Glomerular visceral epithelial cell (primary cell): ENCODE data around the gene CRLF2.
"Not testable (repeated sequence)": the region's sequence is repeated elsewhere in the genome, so short reads cannot be mapped to it uniquely, and the experiment has no call there.

ENCODE experiments used
- DNase-seq: peaks from one replicate; pipeline ENCODE4 v3.0.0-alpha.2; 2016; ENCODE audit errors: extremely low spot score

The CRLF2 gene

DNA sequence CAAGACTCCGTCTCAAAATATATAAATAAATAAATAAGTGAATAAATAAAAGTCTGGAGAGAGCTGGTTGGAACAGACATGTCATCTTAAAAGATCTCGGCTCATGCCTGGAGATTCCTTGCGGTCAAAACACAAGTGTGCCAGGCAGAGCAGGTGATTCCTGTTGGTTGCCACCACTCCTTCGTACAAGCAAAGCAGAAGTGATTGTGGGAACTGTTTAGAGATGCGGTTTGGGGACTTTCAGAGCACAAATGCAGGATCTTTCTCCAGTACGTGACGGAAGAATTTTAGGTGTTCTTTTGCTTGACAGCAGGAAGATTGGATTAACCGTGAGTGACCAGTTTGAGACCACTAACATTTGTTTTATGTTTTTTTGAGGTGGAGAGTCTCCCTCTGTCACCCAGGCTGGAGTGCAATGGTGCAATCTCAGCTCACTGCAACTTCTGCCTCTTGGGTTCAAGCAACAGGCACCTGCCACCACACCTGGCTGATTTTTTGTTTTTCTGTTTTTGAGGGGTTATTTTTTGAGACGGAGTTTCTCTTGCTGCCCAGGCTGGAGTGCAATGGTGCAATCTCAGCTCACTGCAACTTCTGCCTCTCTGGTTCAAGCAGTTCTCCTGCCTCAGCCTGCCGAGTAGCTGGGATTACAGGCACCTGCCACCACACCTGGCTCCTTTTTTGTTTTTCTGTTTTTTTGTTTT, 2.8 kb upstream of the CRLF2 start:
- DNase-seq, result no peak

DNA sequence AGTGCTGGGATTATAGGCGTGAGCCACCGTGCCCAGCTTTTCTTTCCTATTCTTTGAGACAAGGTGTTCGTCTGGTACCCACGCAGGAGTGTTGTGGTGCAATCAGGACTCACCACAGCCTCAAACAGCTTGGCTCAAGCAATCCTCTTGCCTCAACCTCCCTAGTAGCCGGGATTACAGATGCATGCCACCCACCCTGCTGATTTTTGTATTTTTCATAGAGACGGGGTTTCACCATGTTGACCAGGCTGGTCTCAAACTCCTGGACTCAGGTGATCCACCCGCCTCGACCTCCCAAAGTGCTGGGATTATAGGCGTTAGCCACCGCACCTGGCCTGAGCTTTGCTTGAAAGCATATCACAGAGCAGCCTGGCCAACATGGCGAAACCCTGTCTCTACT, 1.5 kb upstream of the CRLF2 start:
- no peak for DNase-seq

DNA sequence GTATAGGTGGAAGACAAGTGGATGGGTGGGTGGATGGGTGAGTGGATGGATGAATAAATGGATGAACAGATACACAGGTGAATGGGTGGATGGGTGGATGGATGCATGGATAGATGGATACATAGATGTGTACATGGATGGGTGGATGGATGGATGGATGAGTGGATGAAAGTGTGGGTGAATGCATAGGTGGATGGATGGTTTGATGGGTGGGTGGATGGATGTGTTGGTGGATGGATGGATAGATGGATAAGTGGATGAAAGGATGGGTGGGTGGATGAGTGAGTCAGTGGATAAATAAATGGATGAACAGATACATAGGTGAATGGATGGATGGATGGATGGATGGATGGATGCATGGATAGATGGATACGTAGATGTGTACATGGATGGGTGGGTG, 1.6 kb downstream of the CRLF2 start:
- no peak for DNase-seq

DNA sequence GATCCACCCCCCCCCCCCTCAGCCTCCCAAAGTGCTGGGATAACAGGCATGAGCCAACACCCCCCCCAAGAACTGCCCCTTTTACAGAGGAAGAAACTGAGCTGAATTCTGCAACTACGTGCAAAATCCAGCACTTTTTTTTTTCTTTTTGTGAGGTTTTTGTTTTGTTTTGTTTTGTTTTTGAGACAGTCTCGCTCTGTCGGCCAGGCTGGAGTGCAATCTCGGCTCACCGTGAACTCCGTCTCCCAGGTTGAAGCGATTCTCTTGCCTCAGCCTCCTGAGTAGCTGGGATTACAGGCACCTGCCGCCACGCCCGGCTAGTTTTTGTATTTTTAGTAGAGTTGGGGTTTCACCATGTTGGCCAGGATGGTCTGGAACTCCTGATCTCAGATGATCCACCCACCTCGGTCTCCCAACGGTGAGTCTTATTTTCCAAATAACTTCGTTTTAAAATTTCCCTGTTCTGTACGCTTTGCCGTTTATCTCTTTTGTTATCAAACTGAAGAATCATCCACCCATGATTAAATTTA, 4.9 kb downstream of the CRLF2 start:
- DNase-seq, result no peak

DNA sequence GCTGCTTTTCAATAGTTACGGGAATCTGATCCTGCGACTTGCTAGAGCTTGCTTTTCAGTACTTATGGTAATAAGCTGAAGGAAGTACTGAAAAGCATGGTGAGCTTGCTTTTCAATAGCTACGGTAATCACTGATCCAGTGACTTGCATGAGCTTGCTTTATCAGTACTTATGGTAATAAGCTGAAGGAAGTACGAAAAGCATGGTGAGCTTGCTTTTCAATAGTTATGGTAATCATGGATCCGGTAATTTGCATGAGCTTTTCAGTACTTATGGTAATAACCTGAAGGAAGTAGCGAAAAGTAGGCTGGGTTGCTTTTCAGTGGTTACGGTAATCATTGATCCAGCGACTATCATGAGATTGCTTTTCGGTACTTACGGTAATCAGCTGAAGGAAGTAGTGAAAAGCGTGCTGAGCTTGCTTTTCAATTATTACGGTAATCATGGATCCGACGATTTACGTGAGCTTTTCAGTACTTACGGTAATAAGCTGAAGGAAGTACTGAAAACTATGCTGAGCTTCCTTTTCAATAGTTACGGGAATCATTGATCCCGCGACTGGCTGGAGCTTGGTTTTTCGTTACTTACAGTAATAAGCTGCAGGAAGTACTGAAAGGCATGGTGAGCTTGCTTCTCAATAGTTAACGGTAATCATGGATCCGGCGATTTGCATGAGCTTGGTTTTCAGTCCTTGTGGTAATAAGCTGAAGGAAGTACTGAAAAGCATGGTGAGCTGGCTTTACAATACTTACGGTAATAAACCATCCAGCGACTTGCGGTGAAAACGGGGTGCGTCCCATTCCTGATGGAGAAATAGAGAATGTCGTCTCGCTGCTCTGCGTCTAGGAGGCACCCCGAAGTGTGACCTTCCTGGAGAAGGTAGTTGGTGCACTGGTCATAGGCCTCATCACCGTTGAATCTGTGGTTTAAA, 6.5 kb downstream of the CRLF2 start:
- DNase-seq, result peak; percentile 15

DNA sequence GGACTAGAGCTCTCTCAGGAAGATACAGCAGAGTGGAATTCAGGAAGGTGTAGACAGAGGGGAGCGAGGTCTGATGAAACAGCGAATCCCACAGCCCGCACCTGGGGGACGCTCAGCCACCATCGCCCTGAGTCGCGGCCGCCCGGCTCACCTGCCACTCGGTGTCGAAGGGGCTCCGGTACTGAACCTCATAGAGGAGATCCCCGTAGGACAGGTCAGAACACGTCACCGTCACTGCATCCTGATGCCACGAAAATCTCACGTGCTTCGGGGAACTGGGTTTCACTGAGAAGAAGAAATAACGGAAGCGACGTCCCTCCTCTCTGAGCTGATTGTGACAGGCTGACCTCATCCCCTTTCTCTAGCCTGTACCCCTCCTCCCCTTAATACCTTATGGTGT, 10.2 kb downstream of the CRLF2 start:
- DNase-seq, result no peak

DNA sequence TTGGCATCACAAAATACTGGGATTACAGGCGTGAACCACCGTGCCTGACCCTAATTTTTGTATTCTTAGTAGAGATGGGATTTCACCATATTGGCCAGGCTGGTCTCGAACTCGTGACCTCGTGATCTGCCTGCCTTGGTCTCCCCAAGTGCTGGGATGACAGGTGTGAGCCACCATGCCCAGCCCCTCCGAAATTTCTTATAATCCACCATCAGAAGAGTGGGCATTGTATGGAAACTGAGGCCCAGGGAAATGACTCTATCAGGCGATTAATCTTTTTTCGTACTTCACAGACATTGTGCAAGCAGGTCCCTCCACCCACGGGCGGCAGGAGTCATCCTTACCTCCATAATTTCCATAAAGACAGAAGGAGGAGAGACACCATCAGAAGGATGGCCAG, 16.0 kb downstream of the CRLF2 start:
- no peak for DNase-seq

DNA sequence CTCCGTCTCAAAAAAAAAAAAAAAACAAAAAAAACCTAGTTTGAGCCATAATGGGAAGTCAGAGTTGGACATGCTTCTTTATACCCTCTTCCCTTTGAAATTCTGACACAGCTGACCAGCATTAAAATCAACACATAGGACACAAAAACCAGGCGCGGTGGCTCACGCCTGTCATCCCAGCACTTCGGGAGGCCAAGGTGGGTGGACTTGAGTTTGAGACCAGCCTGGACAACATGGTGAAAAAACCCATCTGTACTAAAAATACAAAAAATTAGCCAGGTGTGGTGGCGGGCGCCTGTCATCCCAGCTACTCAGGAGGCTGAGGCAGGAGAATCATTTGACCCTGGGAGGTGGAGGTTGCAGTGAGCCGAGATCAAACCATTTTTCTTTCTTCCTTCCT, 20.3 kb downstream of the CRLF2 start:
- not testable (repeated sequence) for DNase-seq

DNA sequence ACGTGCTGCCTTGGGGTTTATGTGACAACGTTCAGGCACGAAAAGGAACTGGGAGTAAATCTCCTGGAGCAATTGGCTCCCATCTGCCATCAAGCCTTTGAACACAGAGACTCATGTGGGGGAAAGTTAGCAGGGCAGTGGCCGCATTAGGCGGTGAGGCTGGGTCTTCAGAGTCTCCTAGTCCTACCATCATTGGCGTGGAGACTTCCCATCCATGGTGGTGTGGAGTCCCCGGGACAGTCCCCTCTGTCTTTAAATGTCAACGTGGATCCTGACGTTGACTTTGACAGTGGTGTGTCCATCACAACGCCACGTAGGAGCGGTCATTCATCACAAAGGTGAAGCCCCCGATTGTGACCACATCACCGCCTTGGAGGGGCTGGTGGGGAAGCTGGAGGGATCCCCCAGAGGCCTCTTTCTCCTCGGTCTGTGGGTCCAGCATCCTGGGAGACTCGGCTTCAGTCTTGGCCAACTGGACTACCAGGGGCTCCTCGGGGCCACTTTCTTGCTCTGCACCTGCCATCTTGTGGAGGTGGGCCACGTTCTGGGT, 21.8 kb downstream of the CRLF2 start:
- DNase-seq, result no peak

DNA sequence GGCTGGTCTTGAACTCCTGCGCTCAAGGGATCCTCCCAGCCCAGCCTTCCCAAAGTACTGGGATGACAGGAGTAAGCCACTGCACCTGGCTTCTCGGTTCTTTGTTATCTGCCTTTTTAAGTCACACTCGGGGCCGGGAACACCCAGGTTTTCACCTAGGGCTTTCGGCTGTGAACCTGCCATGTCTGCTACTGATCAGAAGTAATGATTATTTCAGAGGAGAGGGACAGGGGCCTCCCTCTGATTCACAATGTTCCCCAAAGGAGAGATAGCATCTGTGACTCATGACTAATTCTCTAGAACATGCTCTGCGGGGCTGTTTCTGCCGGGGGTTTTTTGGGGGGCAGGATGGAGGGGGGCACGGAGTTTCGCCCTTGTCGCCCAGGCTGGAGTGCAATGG, 26.9 kb downstream of the CRLF2 start:
- no peak for DNase-seq

DNA sequence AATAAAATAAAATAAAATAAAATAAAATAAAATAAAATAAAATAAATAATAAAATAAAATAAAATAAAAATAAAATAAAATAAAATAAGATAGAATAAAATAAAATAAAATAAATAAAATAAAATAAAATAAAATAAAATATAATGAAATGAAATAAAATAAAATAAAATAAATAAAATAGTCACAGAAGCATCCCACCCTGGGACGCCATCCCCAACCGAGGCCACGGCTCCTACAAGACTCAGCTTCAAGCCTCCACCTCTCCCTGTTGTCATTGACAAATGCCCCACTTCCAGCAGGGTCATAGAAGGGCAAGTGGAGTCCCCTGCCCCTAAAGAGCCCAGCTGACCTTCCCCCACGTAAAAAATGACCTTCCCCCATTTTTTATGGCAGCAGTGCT, 30.2 kb downstream of the CRLF2 start:
- DNase-seq, result no peak

DNA sequence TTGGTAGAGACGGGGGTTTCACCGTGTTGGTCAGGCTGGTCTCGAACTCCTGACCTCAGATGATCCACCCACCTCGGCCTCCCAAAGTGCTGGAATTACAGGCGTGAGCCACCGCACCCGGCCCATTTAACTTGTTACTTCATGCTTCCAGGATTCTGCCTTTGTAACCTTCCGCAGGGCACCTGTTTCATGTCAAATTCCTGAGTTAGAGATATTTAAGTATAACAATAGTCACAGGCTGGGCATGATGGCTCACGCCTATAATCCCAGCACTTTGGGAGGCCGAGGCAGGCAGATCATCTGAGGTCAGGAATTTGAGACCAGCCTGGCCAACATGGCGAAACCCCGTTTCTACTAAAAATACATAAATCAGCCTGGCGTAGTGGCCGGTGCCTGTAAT, 30.8 kb downstream of the CRLF2 start:
- not testable (repeated sequence) for DNase-seq

DNA sequence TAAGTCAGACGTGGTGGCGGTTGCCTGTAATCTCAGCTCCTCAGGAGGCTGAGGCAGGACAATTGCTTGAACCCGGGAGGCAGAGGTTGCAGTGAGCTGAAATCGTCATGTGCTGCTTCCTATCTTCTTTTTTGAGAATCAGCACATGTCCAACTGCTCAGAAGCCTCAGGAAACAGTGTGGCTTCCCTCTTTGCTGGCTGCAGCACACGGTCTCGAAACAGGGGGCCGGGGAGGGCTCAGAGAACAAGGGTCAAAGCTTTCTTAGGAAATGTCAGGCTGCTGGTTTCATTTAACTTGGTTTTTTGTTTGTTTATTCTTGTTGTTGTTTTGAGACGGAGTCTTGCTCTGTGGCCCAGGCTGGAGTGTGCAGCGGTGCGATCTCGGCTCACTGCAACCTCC, 31.3 kb downstream of the CRLF2 start:
- DNase-seq, result no peak

DNA sequence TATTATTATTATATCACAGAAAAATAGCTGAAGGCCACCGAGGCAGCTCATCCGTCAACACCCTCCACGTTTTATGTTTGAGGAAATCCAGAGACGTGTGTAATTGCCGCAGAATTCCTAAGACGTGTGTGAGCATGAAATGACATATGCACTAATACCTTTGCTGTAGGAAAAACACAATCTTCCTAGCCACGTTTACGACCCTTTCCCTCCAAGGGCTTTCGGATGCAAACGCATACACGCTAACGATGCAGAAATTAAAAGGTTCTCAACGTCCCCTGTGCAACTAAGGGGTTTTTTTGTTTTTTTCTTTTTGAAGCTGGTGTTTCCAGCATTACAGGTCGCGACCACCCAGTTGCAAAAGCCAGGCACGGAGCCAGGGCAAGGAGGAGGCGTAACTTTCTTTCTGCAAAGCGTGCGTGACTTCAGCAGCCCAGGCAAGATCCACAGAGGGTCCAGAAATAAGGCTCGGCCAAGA, 33.8 kb downstream of the CRLF2 start:
- no peak for DNase-seq

DNA sequence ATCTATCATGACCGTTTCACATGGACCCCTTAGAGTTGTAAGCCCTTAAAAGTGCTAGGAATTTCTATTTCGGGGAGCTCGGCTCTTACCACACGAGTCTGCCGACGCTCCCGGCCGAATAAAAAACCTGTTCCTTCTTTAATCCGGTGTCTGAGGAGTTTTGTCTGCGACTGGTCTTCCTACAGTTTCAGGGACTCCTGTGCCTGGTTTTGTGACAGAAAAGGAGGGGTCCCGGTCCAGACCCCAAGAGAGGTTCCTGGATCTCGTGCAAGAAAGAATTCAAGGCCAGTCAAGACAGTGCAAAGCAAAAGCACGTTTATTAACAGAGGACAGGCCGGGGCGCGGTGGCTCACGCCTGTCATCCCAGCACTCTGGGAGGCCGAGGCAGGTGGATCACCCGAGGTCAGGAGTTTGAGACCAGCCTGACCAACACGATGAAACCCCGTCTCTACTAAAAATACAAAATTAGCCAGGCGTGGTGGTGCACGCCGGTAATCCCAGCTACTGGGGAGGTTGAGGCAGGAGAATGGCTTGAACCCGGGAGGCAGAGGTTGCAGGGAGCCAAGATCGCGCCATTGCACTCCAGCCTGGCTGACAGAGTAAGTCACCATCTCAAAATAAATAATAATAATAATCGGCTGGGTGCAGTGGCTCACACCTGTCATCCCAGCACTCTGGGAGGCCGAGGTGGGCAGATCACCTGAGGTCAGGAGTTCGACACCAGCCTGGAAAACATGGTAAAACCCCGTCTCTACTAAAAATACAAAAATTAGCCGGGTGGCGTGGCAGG, 35.7 kb downstream of the CRLF2 start:
- not testable (repeated sequence) for DNase-seq

DNA sequence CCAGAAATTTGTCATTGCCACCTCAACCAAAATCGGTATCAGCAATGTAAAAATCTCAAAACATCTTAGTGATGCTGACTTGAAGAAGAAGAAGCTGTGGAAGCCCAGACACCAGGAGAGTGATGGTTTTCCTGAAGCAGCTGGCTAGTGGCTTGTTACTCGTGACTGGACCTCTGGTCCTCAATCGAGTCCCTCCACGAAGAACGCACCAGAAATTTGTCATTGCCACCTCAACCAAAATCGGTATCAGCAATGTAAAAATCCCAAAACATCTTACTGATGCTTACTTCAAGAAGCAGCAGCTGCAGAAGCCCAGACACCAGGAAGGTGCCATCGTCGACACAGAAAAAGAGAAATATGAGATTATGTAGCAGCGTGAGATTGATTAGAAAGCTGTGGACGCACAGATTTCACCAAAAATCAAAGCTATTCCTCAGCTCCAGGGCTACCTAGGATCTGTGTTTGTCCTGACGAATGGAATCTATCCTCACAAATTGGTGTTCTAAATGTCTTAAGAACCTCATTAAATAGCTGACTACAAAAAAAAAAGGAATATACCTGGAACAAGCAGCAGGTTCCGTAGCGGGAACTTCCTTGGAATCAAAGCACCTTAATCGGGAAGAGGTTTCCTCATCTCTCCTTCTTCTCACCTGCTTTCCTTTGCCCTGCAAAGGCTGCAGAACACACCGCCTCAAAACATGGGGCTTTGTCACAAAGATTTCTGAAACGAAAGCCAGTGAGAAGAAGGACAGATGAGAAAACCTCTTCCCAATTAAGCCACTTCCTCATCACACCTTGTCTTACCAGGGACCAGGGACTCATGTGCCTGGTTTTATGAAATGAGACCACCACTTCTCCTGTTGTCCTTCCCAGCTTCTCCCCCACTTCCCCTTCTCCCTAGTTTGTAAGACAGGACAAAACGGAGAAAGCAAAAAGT, 37.6 kb downstream of the CRLF2 start:
- not testable (repeated sequence) for DNase-seq

DNA sequence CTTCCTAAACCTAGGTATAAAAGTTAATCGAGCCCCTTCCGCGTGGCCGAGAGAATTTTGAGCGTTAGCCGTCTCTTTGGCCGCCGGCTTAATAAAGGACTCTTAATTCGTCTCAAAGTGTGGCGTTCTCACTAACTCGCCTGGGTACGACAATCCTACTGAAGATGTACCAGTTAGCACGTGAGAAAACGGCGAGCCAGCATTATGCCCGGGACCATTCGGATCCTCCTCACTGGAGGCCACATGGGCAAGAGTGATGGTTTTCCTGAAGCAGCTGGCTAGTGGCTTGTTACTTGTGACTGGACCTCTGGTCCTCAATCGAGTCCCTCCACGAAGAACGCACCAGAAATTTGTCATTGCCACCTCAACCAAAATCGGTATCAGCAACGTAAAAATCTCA, 39.0 kb downstream of the CRLF2 start:
- not testable (repeated sequence) for DNase-seq

DNA sequence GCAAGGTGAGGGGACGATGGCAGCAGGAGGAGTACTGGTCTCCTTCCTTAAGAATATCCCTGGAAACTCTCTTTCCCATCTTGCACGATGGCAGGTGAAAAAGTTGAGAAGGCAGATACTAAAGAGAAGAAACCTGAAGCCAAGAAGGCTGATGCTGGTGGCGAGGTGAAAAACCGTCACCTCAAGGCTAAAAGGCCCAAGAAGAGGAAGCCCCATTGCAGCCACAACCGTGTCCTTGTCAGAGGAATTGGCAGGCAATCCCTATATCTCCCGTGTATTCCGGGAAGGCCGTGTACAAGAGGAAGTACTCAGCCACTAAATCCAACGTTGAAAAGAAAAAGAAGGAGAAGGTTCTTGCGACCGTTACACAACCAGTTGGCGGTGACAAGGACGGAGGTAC, 40.0 kb downstream of the CRLF2 start:
- DNase-seq, result no peak

DNA sequence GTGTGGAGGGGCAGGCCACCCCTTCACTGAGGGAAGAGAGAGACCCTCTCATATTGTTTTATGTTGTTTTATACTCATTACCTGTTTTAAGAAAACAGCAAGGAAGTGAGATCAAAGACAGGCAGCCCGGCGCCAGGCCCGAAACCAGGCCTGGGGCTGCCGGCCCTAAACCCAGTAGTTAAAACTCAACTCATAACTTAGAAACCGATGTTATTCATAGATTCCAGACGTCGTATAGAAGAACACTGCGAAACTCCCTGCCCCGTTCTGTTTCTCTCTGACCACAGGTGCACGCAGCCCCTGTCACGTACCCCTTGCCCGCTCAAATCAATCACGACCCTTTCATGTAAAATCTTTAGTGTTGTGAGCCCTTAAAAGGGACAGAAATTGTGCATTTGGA, 40.5 kb downstream of the CRLF2 start:
- not testable (repeated sequence) for DNase-seq

DNA sequence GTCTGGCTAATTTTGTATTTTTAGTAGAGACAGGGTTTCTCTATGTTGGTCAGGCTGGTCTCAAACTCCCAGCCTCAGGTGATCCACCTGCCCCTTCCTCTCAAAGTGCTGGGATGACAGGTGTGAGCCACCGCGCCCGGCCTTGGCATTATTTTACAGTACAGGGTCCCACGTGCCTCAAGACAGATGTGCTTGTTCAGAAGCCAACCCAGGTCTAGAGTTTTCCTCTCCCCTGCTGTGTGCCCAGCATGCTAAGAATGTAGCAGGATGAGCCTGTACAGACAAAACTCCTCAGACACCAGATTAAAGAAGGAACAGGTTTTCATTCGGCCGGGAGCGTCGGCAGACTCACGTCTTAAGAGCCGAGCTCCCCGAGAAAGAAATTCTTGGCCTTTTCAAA, 42.2 kb downstream of the CRLF2 start:
- DNase-seq, result no peak

DNA sequence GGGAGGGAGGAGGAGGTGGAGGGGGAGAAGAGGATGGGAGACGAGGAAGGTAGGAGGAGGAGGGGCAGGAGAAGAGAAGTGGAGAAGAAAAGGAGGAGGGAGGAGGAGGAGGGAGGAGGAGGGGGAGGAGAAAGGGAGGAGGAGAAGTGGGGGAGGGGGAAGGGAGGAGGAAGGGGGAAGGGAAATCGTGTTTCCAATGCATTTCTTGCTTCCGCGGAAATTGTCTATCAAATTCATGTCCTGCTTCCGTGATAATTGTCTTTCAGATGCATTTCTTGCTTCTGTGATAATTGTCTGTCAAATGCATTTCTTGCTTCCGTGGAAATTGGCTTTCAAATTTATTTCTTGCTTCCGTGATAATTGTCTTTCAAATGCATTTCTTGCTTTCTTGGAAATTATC, 43.3 kb downstream of the CRLF2 start:
- no peak for DNase-seq
